ENCODE measurements around the gene LDLRAD3. TPM values are rescaled to one million over a fixed set of nuclear protein-coding genes. Genes with fewer than 3 reads are reported as not detected.
"Not testable (repeated sequence)": the region's sequence is repeated elsewhere in the genome, so short reads cannot be mapped to it uniquely, and the experiment has no call there.

LDLRAD3 gene
- total RNA-seq, 1 donor from 2014 or later = 21.6 TPM

GRCh38 chr11:35906681-35907080, 37.2 kb upstream of the LDLRAD3 start:
- DNase-seq (ENCODE audit: low spot score in 2 of 2) = no peak
- Histone ChIP-seq H3K27ac (no peak overlapping the region), H3K27me3 (no peaks in the 10 kb centered on the region), H3K4me1 (no peaks in the 10 kb centered on the region), H3K36me3 (no peaks in the 10 kb centered on the region), H3K9me3 (peaks cover 0 to 17% of the 10 kb centered on the region in 2 donors), H3K4me3 (no peak overlapping the region)
- no peak for TF ChIP-seq CTCF (IDR thresholded peaks at IDR 0.05)
- intact Hi-C loops (cut with DNase I) = no loop called here

- Histone ChIP-seq H3K36me3 (no peaks in the 10 kb centered on the region), H3K27ac (no peak overlapping the region), H3K4me1 (no peaks in the 10 kb centered on the region), H3K27me3 (no peaks in the 10 kb centered on the region), H3K4me3 (no peak overlapping the region), H3K9me3 (peaks cover 0 to 5% of the 10 kb centered on the region in 2 donors)
- no peak for TF ChIP-seq CTCF (IDR thresholded peaks at IDR 0.05)
- DNase-seq (ENCODE audit: low spot score in 2 of 2) = peak in 1 of 2 donors; percentile 64
- intact Hi-C loops (cut with DNase I) = no loop called here
These were observed 36.0 kb upstream of the LDLRAD3 start for GRCh38 chr11:35907648-35908431.

GRCh38 chr11:35908432-35908771, 35.5 kb upstream of the LDLRAD3 start:
- H3K27ac ChIP-seq = peak overlapping the region in 1 of 2 donors; percentile 27
- intact Hi-C loops (cut with DNase I); H3K27me3 ChIP-seq; DNase-seq (ENCODE audit: low spot score in 2 of 2); H3K4me1 ChIP-seq; H3K9me3 ChIP-seq; H3K36me3 ChIP-seq; H3K4me3 ChIP-seq: not testable (repeated sequence)

- Histone ChIP-seq H3K27ac (no peak overlapping the region), H3K36me3 (no peaks in the 10 kb centered on the region), H3K4me1 (no peaks in the 10 kb centered on the region), H3K9me3 (no peaks in the 10 kb centered on the region), H3K27me3 (no peaks in the 10 kb centered on the region), H3K4me3 (no peak overlapping the region)
- no peak for TF ChIP-seq CTCF (IDR thresholded peaks at IDR 0.05)
- intact Hi-C loops (cut with DNase I) = no loop called here
- no peak for DNase-seq (ENCODE audit: low spot score in 2 of 2)
These were observed 34.2 kb upstream of the LDLRAD3 start for GRCh38 chr11:35909511-35910265.

- intact Hi-C loops (cut with DNase I) = no loop called here
These were observed 32.8 kb upstream of the LDLRAD3 start for GRCh38 chr11:35911013-35911412.

More at GRCh38 chr11:35911013-35911412, 32.8 kb upstream of the LDLRAD3 start:
- Histone ChIP-seq H3K4me1 (no peaks in the 10 kb centered on the region), H3K27ac (no peak overlapping the region), H3K27me3 (no peaks in the 10 kb centered on the region), H3K9me3 (no peaks in the 10 kb centered on the region), H3K36me3 (no peaks in the 10 kb centered on the region), H3K4me3 (no peak overlapping the region)
- no peak for TF ChIP-seq CTCF (IDR thresholded peaks at IDR 0.05)
- no peak for DNase-seq (ENCODE audit: low spot score in 2 of 2)
